ENCODE data around the gene ORC2.

DNA sequence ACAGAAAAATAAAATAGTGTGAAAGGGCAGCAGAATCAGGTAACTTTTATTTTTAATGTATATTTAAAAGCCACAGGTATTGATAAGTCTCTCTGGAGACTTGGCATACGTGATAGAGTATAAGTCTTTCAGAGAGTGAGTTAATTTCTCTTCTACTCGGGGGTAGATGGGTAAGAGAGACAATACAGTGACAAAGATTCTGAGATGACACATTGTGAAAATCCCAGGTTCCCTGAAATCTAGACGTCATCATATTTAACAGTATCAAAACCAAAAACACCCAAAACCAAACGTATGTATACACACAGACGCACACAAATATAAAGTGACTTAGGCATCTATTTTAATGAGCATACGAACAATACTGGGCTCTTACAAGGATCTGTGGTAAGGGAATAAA lies 41.0 kb downstream of the ORC2 start:
- TF ChIP-seq, protein P1, sequence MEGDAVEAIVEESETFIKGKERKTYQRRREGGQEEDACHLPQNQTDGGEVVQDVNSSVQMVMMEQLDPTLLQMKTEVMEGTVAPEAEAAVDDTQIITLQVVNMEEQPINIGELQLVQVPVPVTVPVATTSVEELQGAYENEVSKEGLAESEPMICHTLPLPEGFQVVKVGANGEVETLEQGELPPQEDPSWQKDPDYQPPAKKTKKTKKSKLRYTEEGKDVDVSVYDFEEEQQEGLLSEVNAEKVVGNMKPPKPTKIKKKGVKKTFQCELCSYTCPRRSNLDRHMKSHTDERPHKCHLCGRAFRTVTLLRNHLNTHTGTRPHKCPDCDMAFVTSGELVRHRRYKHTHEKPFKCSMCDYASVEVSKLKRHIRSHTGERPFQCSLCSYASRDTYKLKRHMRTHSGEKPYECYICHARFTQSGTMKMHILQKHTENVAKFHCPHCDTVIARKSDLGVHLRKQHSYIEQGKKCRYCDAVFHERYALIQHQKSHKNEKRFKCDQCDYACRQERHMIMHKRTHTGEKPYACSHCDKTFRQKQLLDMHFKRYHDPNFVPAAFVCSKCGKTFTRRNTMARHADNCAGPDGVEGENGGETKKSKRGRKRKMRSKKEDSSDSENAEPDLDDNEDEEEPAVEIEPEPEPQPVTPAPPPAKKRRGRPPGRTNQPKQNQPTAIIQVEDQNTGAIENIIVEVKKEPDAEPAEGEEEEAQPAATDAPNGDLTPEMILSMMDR (IDR thresholded peaks at IDR 0.05) = no peak
- no peak for TF ChIP-seq PHF8 (IDR thresholded peaks at IDR 0.05; ENCODE audit: borderline replicate concordance, low read depth)
- TF ChIP-seq SREBF2 (IDR thresholded peaks at IDR 0.05) = no peak
- no peak for TF ChIP-seq POLR2A (IDR thresholded peaks at IDR 0.05; ENCODE audit: low read length)
- no peak for TF ChIP-seq KDM1A (IDR thresholded peaks at IDR 0.05; ENCODE audit: low read depth)
- TF ChIP-seq, protein P2, sequence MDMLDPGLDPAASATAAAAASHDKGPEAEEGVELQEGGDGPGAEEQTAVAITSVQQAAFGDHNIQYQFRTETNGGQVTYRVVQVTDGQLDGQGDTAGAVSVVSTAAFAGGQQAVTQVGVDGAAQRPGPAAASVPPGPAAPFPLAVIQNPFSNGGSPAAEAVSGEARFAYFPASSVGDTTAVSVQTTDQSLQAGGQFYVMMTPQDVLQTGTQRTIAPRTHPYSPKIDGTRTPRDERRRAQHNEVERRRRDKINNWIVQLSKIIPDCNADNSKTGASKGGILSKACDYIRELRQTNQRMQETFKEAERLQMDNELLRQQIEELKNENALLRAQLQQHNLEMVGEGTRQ (IDR thresholded peaks at IDR 0.05) = no peak
